ENCODE measurements around the gene F13A1. TPM values are rescaled to one million over a fixed set of nuclear protein-coding genes. Genes with fewer than 3 reads are reported as not detected.

Gene F13A1
- total RNA-seq, 4 donors from 2014 or later = 0.87 to 104 (median 37.3) TPM

- H3K4me1 ChIP-seq = no peaks in the 10 kb centered on the region
- H3K27me3 ChIP-seq = no peaks in the 10 kb centered on the region
- no peak for DNase-seq
- no peaks in the 10 kb centered on the region for H3K36me3 ChIP-seq
- intact Hi-C loops (cut with DNase I) = no loop called here
- H3K4me3 ChIP-seq = no peak overlapping the region
- H3K27ac ChIP-seq = no peak overlapping the region
- 53 to 56% methylated on average over 6 of the region's 6 CpGs for WGBS, 2 donors
- TF ChIP-seq POLR2A (IDR thresholded peaks at IDR 0.05) (no peak), CTCF (IDR thresholded peaks at IDR 0.05) (no peak)
- H3K9me3 ChIP-seq = no peaks in the 10 kb centered on the region
Measured at GRCh38 chr6:6236730-6237469, 83.6 kb downstream of the F13A1 start.

DNA sequence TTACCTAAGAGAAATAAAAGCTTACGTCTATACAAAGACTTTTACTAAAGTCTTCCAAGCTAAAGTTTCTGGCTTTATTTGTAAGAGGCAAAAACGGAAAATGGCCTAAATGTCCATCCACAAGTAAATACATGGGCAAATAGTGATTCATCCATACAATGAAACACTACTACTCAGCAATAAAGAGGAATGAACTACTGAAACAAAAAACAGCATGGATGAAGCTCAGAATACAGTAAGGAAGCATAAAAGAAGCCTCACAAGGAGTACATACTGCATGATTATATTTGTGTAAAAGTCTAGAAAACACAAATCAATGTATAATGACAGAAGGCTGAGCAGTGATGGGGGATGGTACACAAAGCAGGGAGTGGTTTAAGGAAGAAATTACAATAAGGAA is 84.7 kb downstream of the F13A1 start:
- intact Hi-C loops (cut with DNase I) = no loop called here
- WGBS, 2 donors = 44 to 53% methylated on average over 2 of the region's 2 CpGs
- H3K4me1 ChIP-seq = no peaks in the 10 kb centered on the region
- H3K9me3 ChIP-seq = no peaks in the 10 kb centered on the region
- TF ChIP-seq CTCF (IDR thresholded peaks at IDR 0.05) = no peak
- TF ChIP-seq POLR2A (IDR thresholded peaks at IDR 0.05) = no peak
- no peak overlapping the region for H3K4me3 ChIP-seq
- no peak overlapping the region for H3K27ac ChIP-seq
- H3K27me3 ChIP-seq = no peaks in the 10 kb centered on the region
- DNase-seq = no peak
- H3K36me3 ChIP-seq = no peaks in the 10 kb centered on the region

- no peaks in the 10 kb centered on the region for H3K9me3 ChIP-seq
- TF ChIP-seq POLR2A (IDR thresholded peaks at IDR 0.05) = no peak
- H3K4me3 ChIP-seq = no peak overlapping the region
- no peak overlapping the region for H3K27ac ChIP-seq
- intact Hi-C loops (cut with DNase I) = no loop called here
- DNase-seq = no peak
- WGBS, 2 donors = 65 to 73% methylated on average over 1 of the region's 1 CpG
- H3K4me1 ChIP-seq = peaks cover 0 to 4% (median 0%) of the 10 kb centered on the region in 3 donors
- H3K36me3 ChIP-seq = no peaks in the 10 kb centered on the region
- no peaks in the 10 kb centered on the region for H3K27me3 ChIP-seq
Measured at GRCh38 chr6:6234963-6235362, 85.5 kb downstream of the F13A1 start.

DNA sequence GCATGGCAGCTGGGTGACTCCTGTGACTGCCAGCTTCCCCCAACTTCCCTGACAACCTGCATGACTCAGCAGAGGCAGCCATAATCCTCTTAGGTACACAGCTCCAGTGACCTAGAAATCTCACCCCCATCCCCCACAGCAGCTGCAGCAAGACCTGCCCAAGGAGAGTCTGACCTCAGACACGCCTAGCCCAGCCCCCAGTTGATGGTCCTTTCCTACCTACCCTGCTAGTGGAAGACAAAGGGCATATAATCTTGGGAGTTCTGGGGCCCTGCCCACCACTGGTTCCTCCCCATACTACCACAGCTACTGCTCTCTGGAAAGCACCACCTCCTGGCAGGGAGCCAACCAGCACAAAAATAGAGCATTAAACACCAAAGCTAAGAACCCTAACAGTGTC is 90.2 kb downstream of the F13A1 start:
- 33% methylated on average over 1 of the region's 1 CpG; no CpG with 5 or more reads in 1 of the 2 donors for WGBS, 2 donors
- no peaks in the 10 kb centered on the region for H3K27me3 ChIP-seq
- H3K36me3 ChIP-seq = no peaks in the 10 kb centered on the region
- TF ChIP-seq CTCF (IDR thresholded peaks at IDR 0.05) (no peak), POLR2A (IDR thresholded peaks at IDR 0.05) (no peak)
- DNase-seq = no peak
- no peak overlapping the region for H3K4me3 ChIP-seq
- intact Hi-C loops (cut with DNase I) = no loop called here
- peaks cover 0 to 4% (median 0%) of the 10 kb centered on the region in 3 donors for H3K4me1 ChIP-seq
- no peak overlapping the region for H3K27ac ChIP-seq
- no peaks in the 10 kb centered on the region for H3K9me3 ChIP-seq

GRCh38 chr6:6227896-6228295 is 92.6 kb downstream of the F13A1 start:
- no peak for DNase-seq
- Histone ChIP-seq H3K27me3 (no peaks in the 10 kb centered on the region), H3K4me1 (peaks cover 0 to 4% (median 0%) of the 10 kb centered on the region in 3 donors), H3K36me3 (no peaks in the 10 kb centered on the region), H3K9me3 (no peaks in the 10 kb centered on the region), H3K4me3 (no peak overlapping the region), H3K27ac (no peak overlapping the region)
- 0 to 75% methylated on average over 1 of the region's 1 CpG for WGBS, 2 donors
- intact Hi-C loops (cut with DNase I) = no loop called here
- TF ChIP-seq CTCF (IDR thresholded peaks at IDR 0.05) (no peak), POLR2A (IDR thresholded peaks at IDR 0.05) (no peak)
